Myocyte (in vitro differentiated cells): ENCODE measurements around the gene VTI1A. TPM values are rescaled to one million over a fixed set of nuclear protein-coding genes. Genes with fewer than 3 reads are reported as not detected.

ENCODE experiments used
- DNase-seq: peaks from one replicate; pipeline ENCODE4 v3.0.0-alpha.2; 2012; ENCODE audit warnings: low read depth
- total RNA-seq: library from RNA; depleted of rRNA; stranded (reverse); fragments of >200 nt; gene quantifications from 2 replicates; pipeline ENCODE4 v1.2.3, GENCODE V29; 2014

VTI1A gene
- total RNA-seq, 1 donor from 2014 or later: 35.3 TPM

DNA sequence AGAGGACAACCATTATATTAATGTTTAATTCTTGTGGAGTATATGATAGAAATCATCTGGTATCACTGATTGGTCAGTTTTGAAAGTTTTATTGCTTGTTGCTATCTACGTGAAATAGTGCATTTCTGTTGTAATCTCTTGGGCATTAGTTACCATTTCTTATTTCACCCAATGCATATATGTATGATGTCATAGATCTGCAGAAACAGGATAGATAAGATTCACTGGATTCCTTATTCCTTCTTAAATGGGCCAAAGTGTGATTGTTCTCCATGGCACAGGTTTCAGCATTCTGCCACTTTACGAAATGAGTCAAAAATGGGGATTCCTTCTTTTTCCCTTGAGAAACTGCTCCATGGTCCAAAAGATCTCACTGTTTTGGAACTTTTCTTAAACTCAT, 56.6 kb downstream of the VTI1A start:
- DNase-seq: no peak

DNA sequence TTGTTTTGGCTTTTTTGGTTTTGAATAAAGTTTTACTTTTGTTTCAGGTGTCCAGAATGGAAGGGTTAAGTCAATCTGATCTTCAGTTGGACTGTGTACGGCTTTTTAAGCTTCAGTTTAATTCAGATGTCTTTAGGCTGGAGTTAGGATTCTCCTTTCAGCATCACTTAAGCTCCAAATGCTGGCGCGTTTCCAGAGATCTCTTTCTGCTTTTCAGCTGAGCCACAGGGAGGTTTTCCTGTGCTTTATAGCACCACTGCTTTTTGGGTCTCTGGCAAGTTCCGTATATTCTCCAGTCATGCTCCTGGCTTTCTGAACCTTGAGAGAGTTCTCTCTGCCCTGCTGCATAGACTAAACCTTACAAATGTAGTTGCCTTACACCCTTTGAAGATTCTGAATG, 60.0 kb downstream of the VTI1A start:
- peak; percentile 9 for DNase-seq

DNA sequence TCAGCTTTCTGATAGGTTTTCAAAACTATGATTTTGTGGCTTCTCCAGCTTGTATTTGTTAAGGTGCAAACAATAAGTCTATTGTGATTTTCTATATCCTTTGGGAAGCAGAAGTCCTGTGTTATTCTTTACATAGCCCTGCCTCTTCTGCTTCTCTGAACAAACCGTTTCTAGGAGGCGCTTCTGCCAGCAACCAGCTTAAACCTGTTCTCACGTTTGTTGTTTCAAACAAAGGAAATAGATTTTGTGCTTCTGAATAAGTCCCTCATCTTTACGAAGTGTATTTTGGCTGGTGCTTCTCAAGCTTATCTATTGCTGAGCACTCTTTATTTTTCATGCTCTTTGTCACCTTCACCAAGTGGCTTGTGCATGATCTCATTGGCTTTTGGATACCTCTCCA, 61.0 kb downstream of the VTI1A start:
- no peak for DNase-seq

DNA sequence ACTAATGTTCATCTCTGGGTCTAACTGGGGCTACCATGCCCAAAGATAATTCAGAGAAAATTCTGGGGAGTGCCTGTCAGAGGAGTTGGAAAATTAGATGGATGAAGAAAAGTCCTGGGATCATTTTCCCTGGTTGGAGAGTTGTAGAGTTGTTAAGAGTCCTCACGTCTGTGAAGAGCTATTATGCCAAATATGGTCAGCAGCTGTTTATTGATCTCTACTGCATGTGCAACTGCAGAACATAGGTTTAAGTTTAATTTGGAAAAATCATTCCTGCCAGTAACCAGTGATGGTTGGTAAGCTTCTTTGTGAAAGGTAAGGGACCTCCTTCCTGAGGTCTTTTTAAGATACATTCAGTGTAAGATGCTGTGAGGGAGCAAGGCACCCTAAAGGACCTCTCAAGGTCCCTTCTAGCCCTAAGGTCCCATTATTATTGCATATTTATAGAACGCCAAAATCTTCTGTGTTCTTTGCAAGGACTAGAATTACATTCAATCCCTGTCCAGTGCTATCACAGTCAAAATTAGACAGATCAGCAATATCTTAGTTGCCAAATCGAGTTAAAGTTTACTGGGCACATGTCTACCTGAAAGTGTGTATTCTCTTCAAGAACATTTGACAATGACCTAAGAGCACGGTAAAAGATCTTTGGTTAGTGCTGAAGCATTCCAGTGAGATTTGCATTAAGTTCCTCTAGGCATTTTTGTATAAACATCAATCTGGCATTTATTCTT, 62.7 kb downstream of the VTI1A start:
- no peak for DNase-seq

DNA sequence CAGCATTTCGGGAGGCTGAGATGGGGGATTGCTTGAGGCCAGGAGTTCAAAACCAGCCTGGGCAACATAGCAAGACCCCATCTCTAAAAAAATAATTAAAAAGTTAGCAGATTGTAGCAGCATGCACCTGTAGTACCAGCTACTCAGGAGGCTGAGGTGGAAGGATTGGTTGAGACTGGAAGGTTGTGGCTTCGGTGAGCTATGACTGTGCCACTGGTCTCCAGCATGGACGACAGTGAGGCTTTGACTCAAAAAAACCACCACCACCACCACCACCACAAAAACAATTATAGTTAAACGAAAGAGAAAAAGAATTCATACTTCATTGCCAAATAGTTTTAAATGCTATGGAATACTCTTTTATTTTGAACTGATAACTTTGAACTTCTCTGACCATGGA, 63.4 kb downstream of the VTI1A start:
- no peak for DNase-seq

DNA sequence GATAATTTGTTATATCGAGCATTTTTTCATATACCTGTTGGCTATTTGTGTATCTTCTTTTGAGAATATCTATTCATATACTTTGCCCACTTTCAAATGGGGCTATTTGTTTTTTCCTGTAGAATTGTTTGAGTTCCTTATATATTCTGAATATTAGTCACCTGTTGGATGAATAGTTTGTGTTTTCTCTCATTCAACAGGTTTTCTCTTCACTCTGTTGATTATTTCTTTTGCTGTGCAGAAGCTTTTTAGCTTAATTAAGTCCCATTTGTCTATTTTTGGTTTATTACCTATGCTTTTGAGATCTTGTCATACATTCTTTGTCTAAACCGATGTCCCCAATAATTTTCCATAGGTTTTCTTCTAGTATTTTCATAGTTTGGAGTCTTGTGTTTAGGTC, 65.3 kb downstream of the VTI1A start:
- no peak for DNase-seq

DNA sequence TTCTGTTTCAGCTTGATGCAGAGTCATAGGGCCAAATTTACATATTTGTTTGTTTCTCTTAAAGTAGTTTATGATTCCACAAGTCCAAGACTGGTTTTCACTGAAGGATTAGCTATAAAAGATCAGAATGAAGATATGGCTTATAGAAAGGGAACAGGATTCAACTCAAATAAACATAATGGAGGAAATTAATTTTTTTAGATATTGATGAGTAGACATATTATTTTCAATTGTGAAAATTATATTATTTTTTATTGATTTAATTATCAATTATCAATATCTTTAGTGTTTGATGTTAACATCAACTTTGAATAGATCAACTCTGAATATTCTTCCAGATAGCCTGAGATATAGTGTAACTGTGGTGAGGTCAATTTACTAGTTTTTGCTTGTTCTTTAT, 68.1 kb downstream of the VTI1A start:
- no peak for DNase-seq

DNA sequence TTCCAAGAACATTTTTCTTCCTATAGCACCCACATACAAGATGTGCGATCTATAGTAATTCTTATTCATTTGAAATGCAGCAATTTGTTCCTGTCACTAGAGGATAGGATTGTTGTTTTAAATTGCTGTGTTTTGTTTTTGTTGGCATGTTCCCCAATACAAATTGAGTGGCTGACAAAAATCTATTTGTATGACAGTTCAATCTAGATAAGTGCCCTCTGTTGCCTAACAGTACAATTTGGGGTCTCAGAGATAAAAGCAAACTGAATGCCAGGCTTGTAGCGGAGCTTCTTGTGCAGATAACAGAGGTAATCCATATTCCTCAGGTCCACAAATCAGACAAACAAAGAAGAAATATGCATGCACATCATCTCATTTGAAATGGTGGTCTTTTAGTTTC, 68.8 kb downstream of the VTI1A start:
- DNase-seq: no peak

DNA sequence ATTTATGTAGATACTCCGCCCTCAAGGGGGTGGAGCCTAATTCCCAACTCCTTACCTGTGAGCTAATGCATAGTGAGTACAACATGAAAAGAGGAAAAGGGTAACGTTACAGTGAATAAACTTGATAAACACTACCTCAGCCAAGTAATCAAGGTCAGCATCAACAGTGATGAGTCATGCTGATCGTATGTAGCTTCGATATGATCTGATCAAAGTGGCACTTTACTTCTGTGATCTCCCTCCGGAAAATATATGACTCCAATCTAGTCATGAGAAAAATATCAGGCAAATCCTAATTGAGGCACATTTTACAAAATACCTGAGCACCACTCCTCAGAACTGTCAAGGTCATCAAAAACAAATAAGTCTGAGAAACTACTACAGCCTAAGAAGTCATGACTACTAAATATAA, 70.4 kb downstream of the VTI1A start:
- no peak for DNase-seq

DNA sequence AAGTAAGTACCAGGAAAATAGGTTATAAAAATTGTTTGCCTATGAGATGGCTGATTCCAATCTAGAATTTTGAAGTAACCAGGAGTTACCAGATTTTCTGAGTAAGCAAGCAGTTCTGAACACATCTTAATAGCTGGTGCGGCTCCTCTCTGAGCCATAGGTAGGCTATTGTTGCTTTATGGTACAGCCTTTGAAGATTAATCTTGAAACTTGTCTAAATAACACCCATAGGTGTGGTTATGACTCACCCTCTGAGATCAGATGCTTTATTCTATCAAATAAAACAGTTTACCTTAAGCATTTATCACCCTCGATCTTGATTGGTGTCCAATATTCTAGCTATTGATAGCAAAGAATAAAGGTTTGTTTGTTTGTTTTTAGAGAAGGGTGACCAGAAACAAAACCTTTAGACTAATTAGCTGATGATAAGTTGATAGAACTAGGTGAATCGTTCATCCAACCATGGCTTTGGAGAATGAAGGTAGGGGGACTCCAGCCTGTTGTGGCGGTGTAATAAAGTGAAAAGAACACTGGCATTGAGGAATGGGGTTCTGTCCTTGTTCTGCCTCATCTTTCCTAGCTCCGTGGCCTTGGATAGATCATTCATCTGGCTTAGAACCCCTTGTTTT, 72.2 kb downstream of the VTI1A start:
- no peak for DNase-seq

DNA sequence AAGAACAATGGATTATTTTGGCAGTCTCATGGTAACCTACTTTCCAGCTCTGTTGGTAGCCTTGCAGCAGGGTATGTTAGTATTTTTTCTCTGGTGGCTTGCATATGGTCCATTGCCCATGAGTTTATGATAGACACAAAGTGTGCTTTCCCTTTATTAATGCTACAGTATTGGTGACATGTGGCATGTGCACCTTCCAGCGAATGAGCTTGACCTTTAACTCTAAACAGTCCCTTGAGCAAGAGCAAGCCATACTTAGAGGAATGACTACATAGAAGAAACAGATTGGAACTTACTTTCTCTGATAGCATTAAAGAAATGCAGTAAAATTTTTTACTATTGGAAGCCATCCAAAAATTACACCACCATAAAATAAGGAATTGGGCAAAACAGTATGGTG, 73.9 kb downstream of the VTI1A start:
- DNase-seq: no peak

DNA sequence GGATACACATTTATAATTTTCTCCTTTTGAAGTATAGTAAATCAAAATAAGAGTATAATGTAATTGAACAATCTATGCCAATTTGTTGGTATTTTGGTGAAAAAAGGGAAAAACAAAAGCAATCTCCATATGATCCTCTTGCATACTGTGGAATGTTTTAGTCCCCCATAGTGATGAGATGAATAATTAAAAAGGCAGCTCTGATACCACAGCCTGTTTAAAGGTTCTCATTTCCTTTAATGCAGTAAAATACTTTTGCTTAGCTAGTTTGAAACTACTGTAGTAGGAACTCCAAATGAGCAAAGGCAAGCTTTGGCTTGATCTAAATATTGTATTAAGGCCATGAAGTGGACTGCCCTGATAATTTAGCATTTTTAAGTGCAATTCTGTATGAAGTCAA, 77.6 kb downstream of the VTI1A start:
- DNase-seq: no peak

DNA sequence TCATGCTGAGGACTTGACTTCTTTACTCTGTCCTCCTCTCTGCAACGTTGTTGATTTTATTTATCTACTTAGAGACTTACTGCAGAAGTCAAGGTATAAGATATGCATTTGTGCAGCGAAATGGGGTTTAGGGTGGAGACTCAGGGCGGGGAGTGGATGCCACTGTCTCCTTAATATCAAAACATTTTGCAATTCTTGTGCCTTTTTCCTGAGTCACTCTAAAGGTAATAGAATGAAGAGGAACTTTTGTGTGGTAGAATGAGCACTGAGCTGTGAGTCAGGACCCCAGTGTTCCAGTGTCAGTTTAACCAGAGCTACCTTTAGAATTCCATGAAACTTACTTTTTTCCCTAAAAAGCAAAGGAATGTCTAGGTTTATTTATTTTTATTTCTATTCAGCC, 78.2 kb downstream of the VTI1A start:
- no peak for DNase-seq

DNA sequence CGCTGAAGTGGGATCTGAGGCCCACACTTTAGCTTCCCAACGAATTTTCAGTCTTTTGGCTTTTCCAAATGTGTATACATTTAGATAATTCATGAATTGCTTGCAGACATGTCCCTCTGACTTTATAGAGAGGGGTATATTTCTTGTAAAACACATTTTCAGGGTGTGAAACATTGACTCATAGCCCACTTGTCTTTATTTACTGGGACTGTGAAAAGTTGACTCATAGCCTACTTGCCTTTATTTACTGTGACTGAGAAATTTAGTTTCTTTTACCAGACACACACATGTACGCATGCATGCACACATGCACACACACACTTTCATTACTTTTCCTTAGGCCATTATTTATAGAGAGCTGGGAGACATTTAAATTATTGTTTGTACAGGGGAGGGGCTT, 79.1 kb downstream of the VTI1A start:
- DNase-seq: peak; percentile 6

DNA sequence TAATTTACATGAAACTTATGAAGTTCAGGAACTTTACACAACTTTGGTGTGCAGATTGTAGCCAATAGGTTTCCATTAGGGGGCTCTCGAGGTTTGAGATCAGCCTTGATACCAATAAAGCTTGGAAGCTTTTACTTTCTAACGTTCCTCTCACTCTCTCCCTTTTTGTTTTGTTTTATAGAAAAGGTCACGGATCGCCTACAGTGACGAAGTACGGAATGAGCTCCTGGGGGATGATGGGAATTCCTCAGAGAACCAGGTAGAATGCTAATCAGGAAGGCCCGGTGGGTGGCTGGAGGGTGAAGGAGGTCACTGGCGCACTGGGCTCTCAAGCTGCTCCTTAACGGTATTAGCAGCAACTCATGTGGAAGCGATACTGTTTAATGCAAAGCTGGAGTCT, 79.9 kb downstream of the VTI1A start:
- DNase-seq: no peak

DNA sequence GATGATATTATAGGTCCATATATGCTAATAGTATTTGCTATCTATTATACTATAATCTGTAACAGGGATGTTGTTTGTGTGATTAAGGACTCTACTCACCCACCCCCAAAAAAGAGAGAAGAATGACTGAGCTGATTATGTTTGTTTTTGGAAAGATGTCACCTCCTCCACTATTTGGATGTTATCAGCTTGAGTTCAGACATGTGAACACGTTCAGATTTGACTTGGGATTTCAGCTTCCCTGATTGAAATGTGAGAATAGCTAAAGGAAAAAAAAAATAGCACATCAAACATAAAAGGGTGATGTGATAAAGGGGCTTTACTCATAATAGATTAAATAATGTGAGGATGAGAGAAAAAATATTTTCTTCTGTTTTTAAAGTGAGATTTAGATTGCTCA, 81.2 kb downstream of the VTI1A start:
- no peak for DNase-seq

DNA sequence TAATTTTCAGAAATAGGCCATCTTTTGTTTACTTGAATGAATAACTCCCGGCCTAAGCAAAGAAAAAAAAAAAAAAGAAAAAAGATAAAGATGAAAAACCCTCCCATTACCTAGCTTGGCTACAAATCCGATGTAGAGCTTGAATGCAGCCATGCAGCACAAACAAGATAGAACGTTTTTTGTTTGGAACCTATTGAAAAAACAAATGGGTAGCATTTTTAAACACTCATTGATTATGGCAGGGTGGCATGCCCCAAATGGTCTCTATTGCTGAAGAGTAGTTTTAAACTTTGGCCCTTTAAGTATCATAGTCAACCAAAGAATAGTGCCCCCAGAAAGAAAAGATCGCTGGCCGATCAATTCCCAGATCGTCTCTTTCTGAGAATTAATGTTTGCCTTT, 84.4 kb downstream of the VTI1A start:
- DNase-seq: no peak

DNA sequence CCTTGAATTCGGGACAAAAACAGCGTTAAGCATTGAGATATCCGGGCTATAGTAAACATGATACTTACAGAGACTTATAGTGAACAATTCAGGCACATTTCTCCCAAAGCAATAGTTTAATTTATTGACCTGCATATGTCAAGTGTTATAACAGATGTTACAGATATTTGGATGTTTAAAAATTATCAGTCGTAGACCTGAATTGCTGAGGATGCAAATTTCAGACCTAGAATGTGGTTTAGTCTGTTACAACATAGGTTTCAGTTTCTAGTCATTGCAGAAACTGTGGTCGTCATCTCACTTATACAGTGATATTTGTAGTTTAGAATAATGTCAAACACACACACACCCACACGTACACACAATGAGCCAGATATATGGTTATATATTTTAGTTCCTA, 85.2 kb downstream of the VTI1A start:
- no peak for DNase-seq

DNA sequence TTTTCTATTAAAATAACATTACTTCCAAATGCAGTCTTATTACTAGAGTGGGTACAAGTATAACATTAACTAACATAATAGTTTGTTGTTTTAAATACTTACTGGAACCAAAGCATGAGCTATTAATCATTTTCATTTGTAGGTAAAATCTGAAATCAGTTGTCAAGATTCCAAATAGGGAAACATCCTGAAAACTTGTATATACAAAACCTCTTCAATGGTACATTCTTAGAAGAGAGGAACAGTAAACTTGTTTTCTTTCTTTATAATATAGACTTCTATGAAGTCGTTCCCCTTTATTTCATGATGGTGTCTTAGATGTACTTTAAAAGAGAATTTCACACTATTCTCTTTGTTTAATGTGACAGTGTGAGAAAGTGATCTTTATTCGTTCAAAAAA, 85.9 kb downstream of the VTI1A start:
- no peak for DNase-seq

DNA sequence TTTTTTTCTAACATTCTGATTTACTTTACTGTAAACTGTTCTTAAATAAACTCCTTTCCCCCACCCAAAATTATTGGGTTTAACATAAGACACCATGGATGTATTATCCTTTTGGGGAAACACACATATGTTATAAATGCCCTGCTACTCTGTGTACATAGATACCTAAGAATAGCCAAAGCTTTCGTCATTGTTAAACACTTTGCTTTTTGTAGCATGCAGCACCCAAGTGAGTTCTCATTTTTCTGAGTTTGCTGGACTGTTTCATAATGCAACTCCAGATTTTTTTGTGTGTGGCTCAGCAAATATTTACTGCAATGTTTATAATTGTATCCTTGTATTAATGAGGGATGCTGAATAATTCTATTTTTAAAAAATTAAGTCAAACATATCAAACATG, 86.9 kb downstream of the VTI1A start:
- no peak for DNase-seq

DNA sequence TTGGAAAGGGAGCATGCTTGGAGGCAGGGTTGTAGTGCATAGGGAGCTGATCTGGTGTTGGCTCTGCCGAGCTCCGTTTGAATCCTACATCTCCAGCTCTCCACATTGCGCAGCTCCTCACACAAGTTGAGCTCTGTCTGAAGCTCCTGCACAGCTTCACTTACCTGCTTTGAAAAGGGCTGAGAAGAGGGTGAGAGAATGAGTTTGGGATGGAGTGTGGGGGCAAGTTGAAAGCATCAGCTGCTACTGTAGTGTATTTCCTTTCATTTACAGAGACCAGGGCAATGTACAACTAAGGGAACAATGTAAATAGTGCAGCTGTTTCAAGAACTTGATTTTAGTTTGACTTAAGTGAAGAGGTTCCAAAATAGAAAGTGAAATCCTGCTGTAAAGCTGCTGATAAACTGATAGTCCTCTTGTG, 88.5 kb downstream of the VTI1A start:
- no peak for DNase-seq

DNA sequence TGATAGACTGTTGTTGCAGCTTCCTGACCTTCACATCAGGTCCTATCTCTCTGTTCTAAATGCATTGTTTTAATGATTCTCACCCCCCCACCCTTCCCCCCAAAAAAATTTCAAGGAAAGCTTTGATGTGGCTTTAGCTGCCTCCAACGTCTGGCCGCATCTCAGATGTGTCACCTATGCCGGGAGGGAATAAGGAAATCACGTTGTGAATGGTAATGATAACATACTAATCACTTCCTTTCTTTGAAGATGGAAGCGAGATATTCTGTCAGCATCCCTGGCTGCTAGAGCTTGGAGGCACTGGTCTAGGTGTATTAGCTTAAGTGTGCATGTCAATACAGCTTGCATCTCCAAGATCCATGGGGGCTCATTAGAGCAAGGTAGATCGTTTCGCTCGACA, 89.6 kb downstream of the VTI1A start:
- no peak for DNase-seq

DNA sequence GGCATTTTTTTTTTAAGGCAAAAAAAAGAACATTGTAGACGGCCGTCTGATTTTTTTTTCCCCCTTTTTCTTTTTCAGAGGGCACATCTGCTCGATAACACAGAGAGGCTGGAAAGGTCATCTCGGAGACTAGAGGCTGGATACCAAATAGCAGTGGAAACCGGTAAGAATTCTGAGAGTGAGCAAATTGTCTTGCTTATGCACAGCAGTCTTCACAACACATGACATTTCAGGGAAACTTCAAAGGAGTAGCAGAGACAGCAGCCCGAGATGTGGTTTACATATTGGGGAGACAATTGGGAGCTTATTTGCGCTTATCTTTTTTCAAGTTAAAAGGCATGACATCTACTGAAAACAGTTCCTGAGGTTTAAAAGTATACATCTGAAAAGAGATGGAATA, 91.2 kb downstream of the VTI1A start:
- DNase-seq: no peak
